GM11168 (cell line): ENCODE results near the gene PAM.
"Not testable (repeated sequence)": the region's sequence is repeated elsewhere in the genome, so short reads cannot be mapped to it uniquely, and the experiment has no call there.

Experiments
- in situ Hi-C: fragments of 300-500 bp; cut with MboI; formaldehyde crosslinking; loops from one replicate; pipeline ENCODE4 v1.12.0; 2022; ENCODE audit warnings: low sequenced_read_pairs; ENCODE audit not compliant: unreplicated experiment

Gene PAM

DNA sequence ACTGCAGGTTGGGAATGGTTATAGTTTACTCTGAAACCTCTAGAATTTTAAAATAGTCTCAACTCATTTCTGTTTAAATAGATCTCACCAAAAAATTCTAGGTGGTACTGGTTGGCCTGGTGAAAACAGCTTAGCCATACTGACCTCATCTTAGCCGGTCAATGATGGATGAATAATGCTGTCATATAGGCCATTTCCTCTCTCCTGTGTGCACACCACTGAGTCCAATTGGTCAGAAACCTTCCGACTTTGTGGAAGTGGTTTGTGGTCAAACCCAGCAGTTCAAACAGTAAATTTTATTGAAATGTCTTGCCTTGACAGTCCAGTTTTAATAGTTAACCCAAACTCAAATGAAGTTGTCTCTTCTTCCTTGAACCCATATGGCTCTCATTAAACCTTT, 266.2 kb downstream of the PAM start:
- in situ Hi-C loops: no loop called here

GRCh38 chr5:103027267-103027666, 272.2 kb downstream of the PAM start:
- in situ Hi-C loops: no loop called here

GRCh38 chr5:103031607-103032006, 276.5 kb downstream of the PAM start:
- in situ Hi-C loops: no loop called here

GRCh38 chr5:103033696-103034095, 278.6 kb downstream of the PAM start:
- in situ Hi-C loops: no loop called here

DNA sequence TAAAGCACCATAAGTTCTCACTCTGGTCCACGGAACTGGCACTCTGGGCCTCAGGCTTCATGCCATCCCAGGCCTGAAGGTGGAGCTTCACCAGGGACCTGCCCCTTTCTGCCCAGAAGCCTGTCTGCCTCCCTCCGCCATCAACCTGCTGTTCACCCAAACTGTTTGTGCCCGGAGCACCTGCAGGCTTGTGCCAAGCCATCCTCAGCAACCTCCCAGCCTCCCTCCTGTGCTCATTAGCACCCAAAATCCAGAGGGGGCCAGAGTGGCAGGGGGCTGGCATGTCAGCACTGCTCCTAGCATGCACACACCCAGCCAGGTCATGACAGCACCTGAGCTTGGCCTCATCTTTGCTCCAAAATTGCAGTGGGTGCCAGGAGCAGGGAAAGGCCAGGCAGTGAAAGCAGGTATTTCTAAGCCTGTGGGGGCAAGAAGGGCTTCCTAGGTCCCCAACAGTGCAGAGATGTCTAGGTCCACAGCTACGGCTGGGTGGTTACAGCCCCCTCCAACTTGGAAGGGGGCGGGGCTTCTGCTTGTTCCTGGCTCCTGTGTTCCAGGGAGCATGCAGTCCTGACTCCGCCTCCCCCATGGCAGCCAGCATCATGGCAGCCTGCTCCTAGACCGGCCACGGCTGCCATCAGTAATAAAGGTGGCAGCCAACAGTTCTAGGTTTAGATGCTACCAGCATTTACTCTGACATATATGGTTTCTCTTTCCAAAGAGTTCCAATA, 279.7 kb downstream of the PAM start:
- in situ Hi-C loops: no loop called here

- in situ Hi-C loops: no loop called here
Observed at GRCh38 chr5:103035701-103036100, 280.6 kb downstream of the PAM start.

DNA sequence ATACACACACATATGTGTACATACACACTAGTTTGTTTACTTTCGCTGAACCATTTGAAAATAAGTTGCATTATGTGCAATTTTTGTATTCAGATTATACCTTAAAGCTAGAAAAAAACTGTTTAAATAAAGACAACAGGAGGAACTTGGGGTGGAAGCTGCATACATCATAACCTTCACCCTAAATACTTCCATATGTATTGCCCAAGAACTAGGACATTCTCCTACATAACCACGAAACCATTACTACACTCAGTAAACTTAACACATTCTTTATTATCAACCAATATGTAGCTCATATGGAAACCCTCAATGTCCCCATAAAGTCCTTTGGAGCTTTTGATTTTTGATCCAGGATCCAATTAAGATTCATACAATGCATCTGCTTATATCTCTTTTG, 281.5 kb downstream of the PAM start:
- in situ Hi-C loops: no loop called here

DNA sequence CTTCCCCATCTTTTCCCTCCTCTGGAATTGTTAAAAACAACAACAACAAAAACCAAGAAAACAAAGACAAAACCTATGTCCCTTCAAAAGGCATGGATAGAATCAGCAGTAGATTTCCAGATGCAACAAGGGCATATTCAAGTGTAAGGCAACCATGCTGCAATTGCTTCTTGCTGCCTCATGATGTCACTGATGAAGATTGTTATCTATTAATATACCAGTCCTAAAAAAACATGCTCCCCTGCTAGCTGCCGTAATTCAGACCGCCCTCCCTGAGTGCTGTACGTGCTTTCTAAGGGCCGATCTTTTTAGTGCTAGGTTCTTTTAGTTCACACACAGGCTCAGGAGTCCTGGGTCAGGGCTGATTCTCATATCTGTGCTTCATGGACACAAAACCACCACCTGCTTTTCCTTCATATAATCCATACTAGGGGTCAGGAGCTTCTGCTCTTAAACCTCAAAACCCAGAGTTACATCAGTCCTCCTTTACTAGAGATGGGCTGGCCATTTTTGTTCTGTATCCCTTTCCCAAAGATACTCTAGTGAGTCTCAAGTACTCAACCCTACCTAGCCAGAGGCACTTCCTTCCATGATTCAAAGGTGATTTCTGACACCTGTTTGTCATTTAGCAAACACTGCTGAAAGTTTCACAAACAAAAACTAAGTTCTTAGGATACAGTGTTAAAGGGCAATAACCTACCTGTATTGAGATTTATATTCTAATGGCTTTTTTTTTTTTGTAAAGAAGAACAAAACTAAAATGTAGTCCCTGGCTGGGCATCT, 282.8 kb downstream of the PAM start:
- in situ Hi-C loops: no loop called here

DNA sequence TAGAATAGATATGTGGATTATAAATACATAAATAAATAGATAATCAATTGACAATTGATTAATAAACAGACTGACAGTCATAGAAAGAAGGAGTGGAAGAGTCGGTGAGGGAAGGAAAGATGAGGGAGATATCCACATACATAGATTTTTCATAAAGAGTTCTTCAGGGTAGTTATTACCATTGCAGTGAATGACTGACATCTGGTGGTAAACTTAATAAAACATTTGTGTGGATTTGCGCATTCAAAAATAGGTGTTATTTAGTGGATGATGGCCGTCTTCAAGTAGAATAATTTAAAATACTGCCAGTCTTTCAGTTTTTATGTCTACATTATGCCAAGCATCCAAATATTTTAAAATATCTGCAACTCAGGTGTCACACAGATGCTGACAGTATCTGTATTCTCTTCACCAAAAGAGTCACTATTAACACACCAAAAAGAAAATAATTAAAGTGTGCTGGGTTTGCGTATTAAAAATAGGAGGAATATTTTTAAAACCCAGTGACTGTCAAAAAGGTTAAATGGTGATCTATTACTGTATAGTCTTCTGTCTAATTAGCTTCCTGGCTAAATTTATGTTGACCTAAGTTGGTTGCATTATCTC, 286.1 kb downstream of the PAM start:
- in situ Hi-C loops: no loop called here

DNA sequence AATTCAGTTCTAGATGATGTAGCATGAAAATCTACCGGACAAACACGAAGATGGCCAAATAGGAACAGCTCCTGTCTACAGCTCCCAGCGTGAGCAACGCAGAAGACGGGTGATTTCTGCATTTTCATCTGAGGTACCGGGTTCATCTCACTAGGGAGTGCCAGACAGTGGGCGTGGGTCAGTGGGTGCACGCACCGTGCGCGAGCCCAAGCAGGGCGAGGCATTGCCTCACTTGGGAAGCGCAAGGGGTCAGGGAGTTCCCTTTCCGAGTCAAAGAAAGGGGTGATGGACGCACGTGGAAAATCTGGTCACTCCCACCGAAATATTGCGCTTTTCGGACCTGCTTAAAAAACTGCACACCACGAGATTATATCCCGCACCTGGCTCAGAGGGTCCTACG, 291.6 kb downstream of the PAM start:
- in situ Hi-C loops: not testable (repeated sequence)

DNA sequence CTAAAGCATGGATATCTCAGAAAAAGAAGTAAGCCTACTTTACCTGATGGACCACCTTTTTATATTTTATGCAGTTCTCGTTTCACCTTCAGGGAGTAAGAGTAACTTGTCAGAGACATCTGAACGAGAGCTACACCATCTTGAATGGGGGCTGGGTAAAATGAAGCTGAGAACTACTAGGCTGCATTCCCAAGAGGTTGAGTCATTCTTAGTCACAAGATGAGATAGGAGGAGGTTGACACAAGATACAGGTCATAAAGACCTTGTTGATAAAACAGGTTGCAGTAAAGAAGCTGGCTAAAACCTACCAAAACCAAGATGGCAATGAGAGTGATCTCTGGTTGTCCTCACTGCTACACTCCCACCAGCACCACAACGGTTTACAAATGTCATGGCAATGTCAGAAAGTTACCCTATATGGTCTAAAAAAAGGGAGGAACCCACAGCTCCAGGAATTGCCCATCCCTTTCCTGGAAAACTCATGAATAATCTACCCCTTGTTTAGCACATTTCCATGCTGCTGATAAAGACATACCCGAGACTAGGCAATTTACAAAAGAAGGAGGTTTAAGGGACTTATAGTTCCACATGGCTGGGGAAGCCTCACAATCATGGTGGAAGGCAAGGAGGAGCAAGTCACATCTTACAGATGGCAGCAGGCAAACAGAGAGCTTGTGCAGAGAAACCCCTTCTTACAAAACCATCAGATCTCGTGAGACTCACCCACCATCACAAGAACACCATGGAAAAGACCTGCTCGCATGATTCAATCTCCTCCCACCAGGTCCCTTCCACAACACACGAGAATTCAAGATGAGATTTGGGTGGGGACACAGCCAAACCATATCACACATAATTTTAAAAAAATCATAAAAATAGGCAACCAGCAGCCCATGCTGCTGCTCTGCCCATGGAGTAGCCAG, 302.4 kb downstream of the PAM start:
- in situ Hi-C loops: no loop called here

DNA sequence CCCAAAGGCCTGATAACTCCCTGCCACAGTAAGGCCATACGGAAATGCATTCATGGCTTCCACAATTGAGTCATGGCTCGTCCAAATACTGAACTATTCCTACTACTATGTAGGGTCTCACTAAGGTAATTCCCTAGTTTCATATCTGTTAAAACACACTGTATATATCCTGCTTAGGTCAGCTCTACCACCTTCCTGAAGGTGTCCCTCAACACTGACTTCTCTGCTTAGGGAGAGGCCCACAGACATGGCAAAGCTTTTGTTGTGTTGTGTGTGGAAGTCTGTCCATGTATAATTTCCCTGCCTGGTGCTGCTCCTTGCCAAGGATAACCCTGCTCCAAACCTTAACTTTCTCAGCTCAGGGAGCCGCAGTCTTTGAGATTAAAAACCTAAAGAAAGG, 304.4 kb downstream of the PAM start:
- in situ Hi-C loops: no loop called here

DNA sequence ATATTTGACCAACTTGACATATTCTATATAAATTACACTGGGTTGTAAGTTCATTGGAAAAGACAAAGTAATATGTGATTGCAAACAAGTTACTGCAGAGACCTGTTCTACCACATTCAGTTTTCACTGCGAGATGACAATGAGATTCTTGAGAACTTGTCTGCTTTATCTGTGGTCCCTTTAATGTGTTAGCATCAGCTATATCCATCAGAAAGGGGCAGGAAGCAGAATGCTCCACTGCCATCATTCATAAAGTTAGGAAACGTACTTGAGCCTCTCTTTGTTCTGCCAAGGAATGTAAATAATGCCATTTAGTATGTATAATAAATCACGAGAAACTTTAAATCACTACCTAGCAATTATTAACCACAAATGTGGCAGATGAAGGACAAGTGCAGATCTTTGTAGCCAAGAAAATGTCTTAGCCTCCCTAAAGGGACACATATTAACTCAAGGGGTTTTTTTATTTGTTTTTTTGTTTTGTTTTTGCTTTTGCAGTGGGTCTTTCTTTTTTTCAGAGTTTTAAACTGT, 305.4 kb downstream of the PAM start:
- in situ Hi-C loops: no loop called here

DNA sequence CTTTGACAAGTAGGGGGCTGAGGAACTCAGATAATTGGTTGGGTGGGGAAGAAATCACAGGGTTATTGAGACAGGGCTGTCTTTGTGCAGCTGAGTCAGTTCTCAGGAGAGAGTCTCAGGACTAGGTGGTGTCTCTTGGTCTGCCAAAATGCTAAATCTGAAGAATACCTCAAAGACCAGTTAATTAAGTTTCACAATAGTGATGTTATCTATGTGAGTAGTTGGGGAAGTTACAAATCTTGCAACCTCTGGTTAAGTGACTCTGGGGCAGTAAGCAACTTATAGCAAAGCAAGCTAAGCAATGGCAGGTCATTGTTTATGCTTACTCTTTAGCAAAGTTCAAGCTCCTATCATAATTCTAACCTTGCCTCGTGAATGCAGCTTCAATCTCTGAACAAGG, 311.2 kb downstream of the PAM start:
- in situ Hi-C loops: no loop called here

GRCh38 chr5:103073500-103073899, 318.4 kb downstream of the PAM start:
- in situ Hi-C loops: not testable (repeated sequence)

- in situ Hi-C loops: no loop called here
Observed at GRCh38 chr5:103075442-103075841, 320.3 kb downstream of the PAM start.
